Erythroblast (primary cell): ENCODE measurements around the gene ATP6V0B.

Experiments used
- GATA1 ChIP-seq: IDR thresholded peaks from 2 replicates; pipeline ENCODE4 v1.6.1; 2011; ENCODE audit warnings: low read depth, mild to moderate bottlenecking, control low read depth, low read length, moderate library complexity
- POLR2A ChIP-seq: IDR thresholded peaks from 2 replicates; pipeline ENCODE4 v1.6.1; 2011; ENCODE audit warnings: mild to moderate bottlenecking, low read length

- TF ChIP-seq POLR2A (no peak), GATA1 (no peak)
Measured at GRCh38 chr1:44016890-44017400, 42.2 kb downstream of the ATP6V0B start.
